Measurements from ENCODE around the gene AP3S2.

AP3S2 gene

DNA sequence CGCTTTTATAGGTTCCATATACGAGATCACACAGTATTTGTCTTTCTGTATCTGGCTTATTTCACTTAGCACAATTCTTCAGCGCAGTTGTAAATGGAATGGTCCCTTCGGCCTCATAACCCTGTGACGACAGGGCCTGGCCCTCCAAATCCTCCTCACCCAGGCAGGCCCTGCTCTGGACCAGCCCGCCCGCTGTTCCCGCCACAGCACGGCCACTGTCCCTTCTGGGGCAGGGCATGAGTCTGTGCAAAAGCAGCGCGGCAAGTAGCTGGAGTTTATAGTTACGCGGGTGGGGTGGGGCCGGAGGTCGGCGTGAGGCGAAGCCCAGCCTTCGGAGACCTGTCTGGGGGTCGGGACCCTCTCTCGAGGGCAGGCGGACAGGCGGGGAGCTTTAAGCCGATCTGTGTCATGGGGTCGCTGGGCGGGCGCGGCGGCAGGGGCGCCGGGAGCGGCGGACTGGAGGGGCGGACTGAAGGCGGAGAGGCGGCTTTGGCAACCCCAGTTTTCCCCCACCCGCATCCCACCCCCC, 18.4 kb upstream of the AP3S2 start:
- TF ChIP-seq ZNF274 (IDR thresholded peaks at IDR 0.05; ENCODE audit: low read depth, low read length) = no peak
- H3K4me3 ChIP-seq (ENCODE audit: low read length) = no peak overlapping the region

DNA sequence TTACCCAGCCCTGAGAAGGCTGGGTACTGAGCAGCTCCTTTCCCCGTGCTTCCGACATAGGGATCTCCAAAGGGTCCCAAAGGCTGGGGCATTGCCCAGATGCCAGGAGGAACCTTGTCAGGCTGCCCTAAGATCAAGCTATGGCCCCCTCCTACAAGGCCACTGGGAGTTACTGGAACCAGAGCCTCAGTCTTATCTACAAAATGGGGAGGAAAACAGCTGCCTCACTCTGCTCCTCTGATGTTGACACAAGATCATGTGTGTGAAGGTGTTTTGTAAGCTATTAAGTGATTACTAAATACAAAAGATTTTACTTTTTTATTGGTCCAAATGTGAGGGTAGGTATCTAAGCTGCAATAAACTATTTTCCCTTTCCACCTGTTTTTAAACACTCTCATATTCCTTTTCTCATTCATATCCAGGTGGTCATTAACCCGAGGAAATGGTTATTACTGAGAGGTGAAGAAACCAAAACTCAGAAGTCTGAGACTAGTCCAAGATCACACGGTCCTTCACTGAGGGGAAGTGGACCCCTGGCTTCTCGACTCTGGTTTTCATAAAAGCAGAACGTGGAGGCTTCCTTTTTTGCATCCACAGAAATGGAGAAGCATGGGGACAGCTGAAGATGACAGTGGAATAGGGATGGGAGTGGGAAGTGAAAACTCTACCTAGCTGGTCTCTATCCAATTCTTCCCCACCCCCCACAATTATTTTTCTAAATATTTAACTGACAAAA, 17.3 kb upstream of the AP3S2 start:
- TF ChIP-seq ZNF274 (IDR thresholded peaks at IDR 0.05; ENCODE audit: low read depth, low read length) = no peak
- H3K4me3 ChIP-seq (ENCODE audit: low read length) = no peak overlapping the region

DNA sequence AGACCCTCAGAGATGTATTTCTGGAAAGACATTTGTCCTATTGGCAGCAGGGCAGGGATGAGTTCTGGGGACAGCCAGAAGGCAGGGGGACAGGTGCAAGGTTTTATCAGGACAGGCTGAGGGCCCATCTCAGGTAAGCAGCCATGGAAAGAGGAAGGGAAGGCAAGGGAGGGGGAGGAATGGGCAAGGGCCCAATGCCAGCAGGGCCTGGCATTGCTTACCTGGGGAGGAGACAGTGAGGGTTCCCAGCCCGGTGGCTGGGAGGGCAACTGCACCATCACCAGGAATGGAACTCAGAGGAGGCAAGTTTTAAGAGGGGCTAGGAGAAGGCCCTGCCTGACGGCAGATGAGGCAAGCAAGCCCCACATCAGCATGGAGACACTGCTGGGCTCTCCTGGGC, 15.8 kb upstream of the AP3S2 start:
- TF ChIP-seq ZNF274 (IDR thresholded peaks at IDR 0.05; ENCODE audit: low read depth, low read length) = no peak
- H3K4me3 ChIP-seq (ENCODE audit: low read length) = no peak overlapping the region

DNA sequence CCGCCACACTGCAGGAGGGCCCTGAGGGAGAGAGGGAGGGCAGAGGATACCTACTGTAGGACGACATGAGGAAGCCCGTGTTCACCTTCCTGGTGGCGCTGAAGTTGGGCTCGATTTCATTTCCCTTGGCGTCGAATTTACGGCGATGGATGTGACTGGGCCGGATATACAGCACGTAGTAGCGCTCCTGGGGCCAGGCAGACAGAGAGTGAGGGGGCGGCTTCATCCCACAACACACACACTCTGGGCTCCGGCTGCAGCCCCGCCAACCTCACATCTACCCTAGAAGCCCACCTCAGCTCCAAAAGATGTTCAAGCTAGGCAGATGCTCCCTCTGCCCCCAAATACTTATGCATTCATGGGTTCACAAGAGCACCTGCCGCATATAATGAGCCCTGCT, 14.4 kb upstream of the AP3S2 start:
- no peak for TF ChIP-seq ZNF274 (IDR thresholded peaks at IDR 0.05; ENCODE audit: low read depth, low read length)
- no peak overlapping the region for H3K4me3 ChIP-seq (ENCODE audit: low read length)

DNA sequence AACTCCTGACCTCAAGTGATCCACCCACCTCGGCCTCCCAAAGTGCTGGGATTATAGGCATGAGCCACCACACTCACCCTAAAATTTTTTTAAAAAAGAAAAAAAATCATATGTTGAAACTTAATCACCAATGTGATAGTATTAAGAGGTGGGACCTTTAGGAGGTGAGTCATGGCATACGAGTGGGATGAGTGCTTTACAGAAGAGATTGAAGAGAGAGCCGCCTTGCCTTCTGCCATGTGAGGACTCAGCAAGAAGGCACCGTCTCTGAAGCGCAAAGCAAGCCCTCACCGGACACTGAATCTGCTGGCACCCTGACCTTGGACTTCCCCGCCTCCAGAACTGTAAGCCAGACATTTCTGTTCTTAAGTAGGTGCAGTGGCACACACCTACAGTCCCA, 13.5 kb upstream of the AP3S2 start:
- H3K4me3 ChIP-seq (ENCODE audit: low read length) = no peak overlapping the region
- no peak for TF ChIP-seq ZNF274 (IDR thresholded peaks at IDR 0.05; ENCODE audit: low read depth, low read length)

DNA sequence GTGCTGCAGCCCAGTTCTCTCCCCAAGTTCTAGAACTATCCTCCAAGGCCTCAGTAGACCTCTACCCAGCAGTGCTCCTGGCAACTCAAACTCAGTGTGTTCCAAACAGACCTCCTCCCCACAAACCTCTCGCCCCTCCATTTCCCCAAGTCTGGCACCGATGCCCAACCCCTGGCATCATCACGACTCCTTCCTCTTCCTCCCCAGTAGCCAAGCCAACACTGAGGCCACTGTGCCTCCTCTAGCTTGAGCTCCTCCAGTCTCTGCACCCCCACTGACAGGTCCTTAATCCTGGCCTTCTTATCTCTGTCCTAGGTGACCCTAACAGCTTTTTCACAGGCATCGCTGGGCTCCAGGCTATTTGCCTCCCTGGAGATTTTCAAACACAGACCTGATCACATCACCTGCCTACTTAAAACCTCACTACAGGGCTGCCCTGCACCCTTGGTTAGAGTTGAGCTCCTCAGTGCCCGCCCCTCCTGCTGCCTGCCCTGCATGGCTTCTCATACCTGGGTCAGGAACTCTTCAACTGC, 12.1 kb upstream of the AP3S2 start:
- no peak overlapping the region for H3K4me3 ChIP-seq (ENCODE audit: low read length)

DNA sequence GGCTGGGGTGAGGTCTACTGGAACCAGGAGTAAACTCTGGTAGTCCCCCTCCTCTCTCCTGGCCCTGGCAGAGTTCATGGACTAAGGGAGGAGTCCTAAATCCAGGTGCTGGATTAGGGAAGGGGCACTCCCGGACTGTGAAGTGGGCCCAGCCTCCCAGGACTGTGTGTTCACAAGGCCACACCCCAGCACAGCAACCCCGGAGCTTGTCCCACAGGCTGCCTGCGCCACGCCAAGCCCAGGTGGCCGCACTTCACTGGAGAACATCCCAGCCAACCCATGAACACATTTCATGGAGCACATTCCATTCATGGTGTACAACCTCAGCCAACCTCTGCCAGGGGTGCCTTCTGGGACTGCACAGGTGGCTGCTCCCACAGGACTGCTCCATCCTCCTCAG, 10.7 kb upstream of the AP3S2 start:
- TF ChIP-seq ZNF274 (IDR thresholded peaks at IDR 0.05; ENCODE audit: low read depth, low read length) = no peak
- H3K4me3 ChIP-seq (ENCODE audit: low read length) = no peak overlapping the region

More for the DNA sequence above, 12.1 kb upstream of the AP3S2 start:
- no peak for TF ChIP-seq ZNF274 (IDR thresholded peaks at IDR 0.05; ENCODE audit: low read depth, low read length)

DNA sequence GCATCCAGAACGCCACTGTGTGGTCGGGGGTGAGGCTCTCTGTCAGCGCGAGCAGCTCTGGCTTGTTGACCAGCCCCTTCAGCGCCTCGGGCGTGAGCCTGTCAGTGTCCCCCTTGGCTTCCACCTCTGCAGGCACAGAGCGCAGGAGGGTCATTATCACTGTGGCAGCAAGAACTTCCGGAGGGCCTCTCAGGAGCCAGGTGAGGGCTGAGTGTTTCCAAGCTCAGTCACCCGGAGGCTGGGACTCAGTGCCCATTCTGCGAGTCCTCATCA, 10.0 kb upstream of the AP3S2 start:
- TF ChIP-seq ZNF274 (IDR thresholded peaks at IDR 0.05; ENCODE audit: low read depth, low read length) = no peak
- H3K4me3 ChIP-seq (ENCODE audit: low read length) = no peak overlapping the region

DNA sequence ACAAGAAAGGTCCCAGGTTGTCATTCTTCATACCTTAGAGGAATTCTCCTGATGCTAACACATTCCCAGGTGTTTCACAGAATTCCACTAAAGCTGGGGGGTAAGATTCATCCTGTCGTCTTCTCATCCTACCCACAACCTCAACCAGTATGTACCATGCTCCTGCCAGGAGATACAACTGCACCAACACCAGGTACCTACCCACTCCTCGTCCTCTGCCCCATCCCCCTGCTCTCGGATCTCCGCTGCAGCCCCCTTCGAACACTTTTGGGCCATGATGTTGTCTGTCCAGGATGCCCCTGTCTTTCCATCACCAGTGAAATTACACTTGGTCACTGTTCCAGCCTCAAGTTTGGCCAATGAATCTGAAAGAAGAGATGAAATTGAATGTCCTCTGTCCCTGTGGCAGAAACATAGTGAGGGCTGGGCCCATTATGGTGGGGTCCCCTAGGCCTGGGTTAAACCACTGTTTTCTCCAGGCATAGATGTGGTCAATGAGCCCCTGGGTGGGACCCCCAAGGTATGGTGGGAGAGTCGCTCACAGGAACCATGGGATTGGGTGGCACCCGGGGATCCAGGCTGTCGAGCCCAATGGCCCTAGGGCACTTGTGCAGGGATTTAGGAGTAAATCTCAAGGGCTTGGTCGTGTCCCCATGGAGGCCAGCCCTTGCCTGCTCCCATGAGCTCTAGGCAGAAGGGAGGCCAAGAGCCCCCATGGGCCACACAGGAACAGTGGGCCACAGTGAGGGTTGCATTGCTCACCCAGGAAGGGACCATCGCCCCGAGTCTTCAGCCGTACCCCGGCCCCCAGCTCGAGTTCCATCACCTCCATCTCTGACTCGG, 9.4 kb upstream of the AP3S2 start:
- TF ChIP-seq ZNF274 (IDR thresholded peaks at IDR 0.05; ENCODE audit: low read depth, low read length) = no peak
- no peak overlapping the region for H3K4me3 ChIP-seq (ENCODE audit: low read length)

DNA sequence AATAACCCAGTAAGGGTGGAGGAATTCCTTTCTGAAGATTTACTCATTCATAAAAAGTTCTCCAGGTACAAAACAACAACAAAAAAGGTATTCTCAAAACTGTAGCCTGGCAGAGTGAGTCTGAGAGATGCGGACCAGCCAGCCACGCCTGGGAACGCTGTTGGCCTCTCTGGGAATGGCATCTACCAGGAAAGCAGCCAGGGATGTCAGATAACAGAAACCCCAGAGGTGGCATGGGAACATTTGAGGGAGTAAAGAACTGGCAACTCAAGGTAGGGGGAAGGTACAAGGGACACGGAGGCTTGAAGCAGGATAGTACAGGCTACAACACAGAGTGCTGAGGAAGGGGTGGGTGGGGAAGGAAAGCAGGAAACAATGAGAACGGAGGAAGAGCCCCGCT, 7.1 kb upstream of the AP3S2 start:
- no peak for TF ChIP-seq ZNF274 (IDR thresholded peaks at IDR 0.05; ENCODE audit: low read depth, low read length)
- no peak overlapping the region for H3K4me3 ChIP-seq (ENCODE audit: low read length)

DNA sequence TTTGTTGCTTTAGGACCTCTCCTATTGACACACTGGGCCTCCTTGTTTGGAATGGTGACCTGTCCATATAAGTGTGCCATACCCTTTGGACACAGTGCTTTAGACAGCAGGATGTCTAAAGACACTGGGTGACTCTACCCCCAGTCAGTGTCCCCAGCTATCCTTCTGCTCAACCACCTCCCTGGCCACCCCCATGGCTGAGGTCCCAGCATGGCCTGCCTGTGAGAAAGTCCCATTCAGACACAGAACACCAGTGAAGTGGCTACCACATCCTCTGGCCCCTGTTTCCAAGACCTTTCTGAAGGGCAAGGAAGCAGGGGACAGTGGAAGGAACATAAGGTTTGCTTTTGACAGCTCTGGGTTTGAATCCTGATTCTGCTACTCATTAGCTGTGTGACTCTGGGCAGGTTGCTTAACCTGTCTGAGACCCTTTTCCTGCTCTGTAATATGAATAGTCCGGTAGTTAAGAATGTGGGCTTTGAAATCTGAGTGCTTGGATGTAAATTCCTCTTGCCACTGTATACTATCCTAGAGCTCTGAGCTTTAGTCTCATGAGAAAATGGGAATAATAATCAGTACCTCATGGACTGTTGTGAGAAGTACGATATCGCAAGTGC, 6.3 kb upstream of the AP3S2 start:
- no peak overlapping the region for H3K4me3 ChIP-seq (ENCODE audit: low read length)
- TF ChIP-seq ZNF274 (IDR thresholded peaks at IDR 0.05; ENCODE audit: low read depth, low read length) = no peak

DNA sequence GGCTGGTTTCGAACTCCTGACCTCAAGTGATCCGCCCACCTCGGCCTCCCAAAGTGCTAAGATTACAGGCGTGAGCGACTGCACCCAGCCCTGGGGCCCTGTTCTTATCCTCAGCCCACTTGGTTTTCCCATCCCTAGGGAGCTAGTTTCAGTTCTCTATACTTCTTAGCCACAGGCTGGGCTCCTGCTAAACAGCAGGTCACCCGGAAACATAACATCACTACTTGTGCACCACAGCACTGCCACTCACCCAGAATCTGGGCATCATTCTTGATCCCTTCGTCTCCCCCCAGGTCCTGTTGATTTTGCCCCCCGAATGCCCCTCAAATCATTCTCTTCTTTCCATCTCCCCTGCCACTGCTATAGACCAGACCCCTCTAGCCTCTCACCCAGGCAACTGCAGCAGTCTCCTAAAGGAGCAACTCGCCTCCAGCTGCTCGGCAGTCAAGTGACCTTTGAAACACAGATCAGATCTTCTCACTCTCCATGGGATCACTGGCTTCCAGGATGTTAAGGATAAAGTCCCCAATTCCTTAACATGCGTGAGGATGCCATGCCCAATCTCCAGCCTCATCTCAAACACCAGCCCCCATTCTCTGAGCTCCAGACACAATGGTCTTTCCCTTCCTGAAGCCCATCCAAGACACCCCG, 5.6 kb upstream of the AP3S2 start:
- TF ChIP-seq ZNF274 (IDR thresholded peaks at IDR 0.05; ENCODE audit: low read depth, low read length) = no peak
- no peak overlapping the region for H3K4me3 ChIP-seq (ENCODE audit: low read length)

DNA sequence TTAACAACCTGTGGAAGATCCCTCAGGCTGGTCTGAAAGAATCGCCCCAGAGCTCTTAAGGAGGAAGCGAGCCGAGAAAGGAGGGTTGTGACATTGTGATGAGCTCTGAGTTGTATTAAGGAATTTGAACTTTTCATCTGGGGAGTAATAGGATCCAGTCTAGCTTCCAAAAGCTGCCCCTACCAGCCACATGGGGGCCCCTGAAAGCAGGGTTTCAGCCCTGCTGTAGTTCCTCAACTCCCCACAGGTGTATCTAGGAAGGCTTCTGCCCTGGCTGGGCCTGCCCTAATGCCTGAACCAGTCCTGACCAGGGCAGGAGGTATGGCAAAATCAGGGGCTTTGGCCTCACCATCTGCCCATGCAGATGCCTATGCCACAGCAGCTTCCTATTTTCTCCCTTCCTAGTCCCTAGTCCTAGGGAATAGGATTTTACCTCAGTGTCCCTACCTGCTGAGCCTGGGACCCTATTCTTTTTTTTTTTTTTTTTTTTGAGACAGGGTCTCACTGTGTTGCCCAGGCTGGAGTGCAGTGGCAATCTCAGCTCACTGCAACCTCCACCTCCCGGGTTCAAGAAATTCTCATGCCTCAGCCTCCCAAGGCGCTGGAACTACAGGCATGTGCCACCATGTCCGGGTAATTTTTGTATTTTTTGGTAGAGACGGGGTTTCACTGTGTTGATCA, 5.0 kb upstream of the AP3S2 start:
- no peak overlapping the region for H3K4me3 ChIP-seq (ENCODE audit: low read length)
- no peak for TF ChIP-seq ZNF274 (IDR thresholded peaks at IDR 0.05; ENCODE audit: low read depth, low read length)

DNA sequence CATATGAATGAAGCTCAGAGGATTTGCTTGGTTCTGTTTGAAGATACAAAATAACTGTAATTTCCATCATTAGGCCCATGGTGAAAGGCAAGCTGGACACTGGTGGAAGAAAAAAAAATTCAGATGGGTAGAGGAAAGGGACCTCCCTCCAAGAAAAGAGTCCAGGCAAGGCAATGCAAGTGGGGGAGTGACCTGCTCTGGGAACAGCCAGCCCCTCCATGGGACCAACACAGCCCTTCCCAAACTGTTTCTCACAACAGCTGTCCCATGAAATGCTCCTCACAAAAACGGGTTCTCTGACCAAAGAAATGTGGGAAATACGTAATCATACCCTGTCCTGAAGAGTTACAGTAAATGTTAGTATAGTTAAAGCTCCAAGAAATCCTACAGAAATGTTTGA, 4.4 kb upstream of the AP3S2 start:
- H3K4me3 ChIP-seq (ENCODE audit: low read length) = no peak overlapping the region
- no peak for TF ChIP-seq ZNF274 (IDR thresholded peaks at IDR 0.05; ENCODE audit: low read depth, low read length)

All from GM08714 (cell line).